HG03095 (cell line): ENCODE results near the gene ITPKC.
"Not testable (repeated sequence)": the region's sequence is repeated elsewhere in the genome, so short reads cannot be mapped to it uniquely, and the experiment has no call there.

ENCODE experiments used
- ATAC-seq: cut with Tn5 transposase; IDR thresholded peaks from one replicate; pipeline ENCODE4 v1.9.1; 2021; ENCODE audit warnings: moderate library complexity; ENCODE audit not compliant: unreplicated experiment

ITPKC gene

GRCh38 chr19:40759352-40759751 lies 42.4 kb downstream of the ITPKC start:
- ATAC-seq: no peak

GRCh38 chr19:40762754-40763470 lies 46.0 kb downstream of the ITPKC start:
- ATAC-seq: no peak

DNA sequence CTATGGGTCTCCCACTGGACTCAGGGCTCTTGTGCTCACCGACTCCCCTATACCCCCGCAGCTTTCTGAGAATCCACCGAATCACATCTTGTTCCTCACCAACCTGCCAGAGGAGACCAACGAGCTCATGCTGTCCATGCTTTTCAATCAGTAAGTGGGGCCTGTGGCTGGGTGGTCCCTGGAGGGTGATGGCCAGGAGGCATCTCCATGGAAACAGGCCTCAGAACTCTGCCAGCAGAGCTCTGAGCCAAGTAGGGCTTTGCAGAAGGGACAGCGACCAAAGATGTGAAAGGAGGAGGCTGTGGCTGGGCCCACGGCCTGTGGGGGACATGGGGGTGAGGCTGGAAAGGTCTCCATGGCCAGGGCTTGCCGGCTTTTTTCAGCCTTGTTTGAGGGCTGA lies 46.6 kb downstream of the ITPKC start:
- no peak for ATAC-seq

GRCh38 chr19:40763963-40764362 lies 47.1 kb downstream of the ITPKC start:
- ATAC-seq: no peak

- ATAC-seq: not testable (repeated sequence)
These were observed 49.5 kb downstream of the ITPKC start for GRCh38 chr19:40766385-40766784.

- no peak for ATAC-seq
These were observed 52.0 kb downstream of the ITPKC start for GRCh38 chr19:40768869-40769268.

- not testable (repeated sequence) for ATAC-seq
These were observed 54.4 kb downstream of the ITPKC start for GRCh38 chr19:40771101-40771862.

DNA sequence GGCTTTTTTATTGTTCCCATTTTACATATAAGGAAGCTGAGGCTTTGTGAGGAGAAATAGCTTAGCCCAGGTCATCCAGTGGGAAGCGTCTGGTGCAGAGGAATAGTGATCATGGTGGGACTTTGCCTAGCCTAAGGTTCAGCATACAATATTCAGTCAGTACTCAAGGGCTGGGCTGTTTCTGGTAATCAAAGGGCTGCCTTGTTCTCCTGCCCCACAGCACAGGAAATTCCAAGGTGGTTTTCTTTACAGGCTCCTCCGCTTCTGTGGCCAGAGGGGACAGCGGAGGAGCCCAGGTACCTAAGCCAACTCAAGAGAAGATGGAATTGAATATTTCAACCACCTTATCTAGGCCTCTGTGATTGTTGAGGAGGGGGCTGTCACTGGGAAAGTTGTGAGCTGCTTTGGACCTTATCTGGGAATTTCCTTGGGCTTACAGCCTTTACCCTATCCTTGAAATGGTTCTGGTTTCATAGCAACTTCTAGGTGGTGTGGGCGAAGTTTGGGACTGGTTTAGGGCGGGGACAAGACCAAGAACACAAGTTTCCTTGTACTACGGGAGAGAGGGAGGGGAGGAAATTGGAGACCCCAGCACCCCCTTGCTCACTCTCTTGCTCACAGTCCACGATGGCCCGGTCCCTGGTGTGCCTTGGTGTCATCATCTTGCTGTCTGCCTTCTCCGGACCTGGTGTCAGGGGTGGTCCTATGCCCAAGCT lies 58.2 kb downstream of the ITPKC start, which contains the start of gene MIA:
TSS of gene MIA (plus strand) at position 606 of the 716 bp plus-strand sequence. CDS start at position 628, 22 bp downstream.
- ATAC-seq: no peak

GRCh38 chr19:40775632-40776022 lies 58.7 kb downstream of the ITPKC start:
- ATAC-seq: no peak

DNA sequence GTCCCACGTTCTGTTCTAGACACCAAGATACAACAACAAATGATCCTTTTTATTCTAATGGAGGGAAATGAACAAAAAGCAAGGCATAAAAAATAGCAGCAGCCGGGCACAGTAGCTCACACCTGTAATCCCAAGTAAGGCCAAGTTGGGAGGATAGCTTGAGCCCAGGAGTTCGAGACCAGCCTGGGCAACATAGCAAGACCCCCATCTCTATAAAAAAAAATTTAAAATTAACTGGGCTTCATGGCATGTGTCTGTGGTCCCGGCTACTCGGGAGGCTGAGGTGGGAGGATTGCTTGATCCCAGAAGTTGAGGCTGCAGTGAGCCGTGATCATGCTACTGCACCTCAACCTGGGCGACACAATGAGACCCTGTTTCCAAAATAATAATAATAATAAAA lies 59.5 kb downstream of the ITPKC start:
- no peak for ATAC-seq

- peak; percentile 53 for ATAC-seq
These were observed 60.2 kb downstream of the ITPKC start for GRCh38 chr19:40776932-40777644.

DNA sequence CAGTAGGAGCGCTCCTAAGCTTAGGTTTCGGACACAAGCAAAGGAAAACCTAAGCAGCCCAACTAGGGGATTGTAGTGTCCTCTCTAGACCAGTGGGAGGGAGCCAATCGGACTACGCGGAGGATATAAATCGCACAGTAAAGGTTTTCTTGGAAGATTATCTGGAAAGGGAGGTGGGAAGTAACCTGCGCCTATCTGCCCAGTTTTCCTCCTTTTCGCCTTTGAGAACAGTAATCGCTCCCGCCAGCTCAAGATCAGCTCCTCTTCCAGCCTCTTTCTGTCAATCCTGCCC lies 60.7 kb downstream of the ITPKC start:
- ATAC-seq: no peak

DNA sequence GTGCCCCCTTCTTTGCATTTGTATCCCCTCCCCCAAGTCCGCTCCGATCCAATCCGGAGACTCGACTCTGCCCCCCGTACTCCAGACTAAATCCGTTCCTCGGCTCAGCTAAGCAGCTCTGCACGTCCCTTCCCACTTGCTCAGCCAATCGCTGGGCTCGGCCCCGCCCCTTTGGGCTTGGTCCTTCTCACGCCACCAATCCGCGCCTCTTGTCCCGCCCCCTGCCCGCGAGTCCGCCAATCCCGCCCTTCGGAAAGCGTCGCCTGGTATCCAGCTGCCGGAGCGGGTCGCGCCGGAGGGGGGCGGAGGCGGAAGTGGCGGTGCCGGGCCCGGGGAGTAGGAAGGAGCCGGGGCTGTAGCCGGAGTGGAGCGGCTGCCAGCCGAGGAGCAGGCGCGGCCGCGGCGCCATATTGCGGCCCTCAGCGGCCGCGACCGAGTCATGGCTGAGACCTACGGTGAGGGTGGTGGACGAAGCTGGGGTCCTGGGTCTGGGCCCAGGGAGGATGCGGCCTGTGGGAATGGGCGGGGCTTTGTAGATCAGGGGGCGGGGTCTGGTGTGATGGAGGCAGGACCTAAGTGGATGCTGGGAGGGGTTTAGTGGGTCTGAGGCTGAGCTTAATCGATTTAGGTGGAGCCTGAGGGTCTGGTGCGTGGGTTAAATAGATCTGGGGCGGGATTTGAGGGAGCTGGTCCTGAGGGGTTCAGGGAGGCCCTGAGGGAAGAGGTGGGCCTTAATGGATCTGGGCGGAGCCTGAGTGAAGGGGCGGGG lies 61.2 kb downstream of the ITPKC start, which contains the start of gene RAB4B:
TSS of gene RAB4B (plus strand) at position 311 of the 769 bp plus-strand sequence. CDS start at position 440, 129 bp downstream.
- peak; percentile 45 for ATAC-seq

DNA sequence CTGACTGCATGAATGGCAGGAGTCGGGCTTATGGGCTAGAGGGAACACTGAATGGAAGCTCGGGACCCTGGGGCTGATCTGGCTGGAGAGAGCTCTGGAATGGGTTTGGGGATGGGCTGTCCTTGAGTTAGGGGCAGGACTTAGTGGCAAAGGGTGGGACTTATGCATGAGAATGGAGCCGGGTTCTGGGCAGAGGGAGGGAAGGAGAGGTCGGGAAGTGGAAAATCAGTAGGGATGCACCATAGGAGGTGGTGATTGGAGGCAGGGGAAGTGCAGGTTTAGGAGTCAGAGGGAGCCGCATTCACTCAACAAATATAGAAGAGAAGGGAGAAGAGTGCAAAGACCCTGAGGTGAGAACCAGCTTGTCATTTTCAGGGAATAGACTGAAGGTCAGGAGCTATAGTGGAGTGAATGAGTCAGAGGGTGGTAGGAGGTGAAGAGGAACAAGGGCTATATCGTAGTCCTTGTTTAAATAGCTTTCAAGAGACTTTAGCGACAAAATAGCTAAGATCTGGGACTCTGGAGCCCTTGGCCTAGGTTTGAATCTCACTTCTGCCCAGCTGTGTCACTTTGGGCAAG lies 61.9 kb downstream of the ITPKC start:
- no peak for ATAC-seq

- no peak for ATAC-seq
These were observed 63.7 kb downstream of the ITPKC start for GRCh38 chr19:40780582-40780981.

- no peak for ATAC-seq
These were observed 64.2 kb downstream of the ITPKC start for GRCh38 chr19:40781140-40781539.

- ATAC-seq: no peak
These were observed 66.8 kb downstream of the ITPKC start for GRCh38 chr19:40783711-40784110.

- not testable (repeated sequence) for ATAC-seq
These were observed 67.2 kb downstream of the ITPKC start for GRCh38 chr19:40784146-40784545.

- ATAC-seq: no peak
These were observed 68.6 kb downstream of the ITPKC start for GRCh38 chr19:40785526-40785925.
